ENCODE measurements around the gene SLC17A3.

DNA sequence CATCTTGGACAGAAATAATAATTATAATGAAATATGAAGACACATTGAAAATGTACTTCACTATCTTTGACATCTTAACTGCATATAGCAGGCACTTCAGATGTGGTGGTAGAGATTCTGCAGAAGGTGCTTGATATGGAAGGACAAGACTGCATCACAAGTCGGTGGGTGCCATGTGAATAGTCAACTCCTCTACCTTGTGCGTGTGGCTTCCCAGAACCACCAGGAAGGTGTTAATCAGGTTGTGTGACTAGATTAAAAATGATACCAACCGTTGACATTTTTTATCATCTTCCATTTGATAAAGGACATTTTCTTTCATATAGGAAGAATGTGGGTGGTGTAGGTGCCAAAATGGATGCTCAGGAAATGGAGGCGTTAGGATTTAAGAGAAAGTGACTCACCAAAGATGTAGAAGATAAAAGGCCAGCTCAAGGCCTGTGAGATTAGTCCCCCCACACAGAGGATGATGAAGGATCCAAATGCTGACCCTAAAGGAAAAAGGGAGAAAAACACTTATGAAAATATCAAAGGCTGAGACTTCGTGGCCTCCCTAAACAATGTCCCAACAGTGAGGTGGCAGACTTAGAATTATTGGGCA lies 44.1 kb upstream of the SLC17A3 start:
- no peak for TF ChIP-seq EZH2 (IDR thresholded peaks at IDR 0.05; ENCODE audit: borderline replicate concordance)
- no peak for TF ChIP-seq EZH2phosphoT487 (IDR thresholded peaks at IDR 0.05; ENCODE audit: low read depth, severe bottlenecking, unreplicated experiment)
- TF ChIP-seq, protein P1, sequence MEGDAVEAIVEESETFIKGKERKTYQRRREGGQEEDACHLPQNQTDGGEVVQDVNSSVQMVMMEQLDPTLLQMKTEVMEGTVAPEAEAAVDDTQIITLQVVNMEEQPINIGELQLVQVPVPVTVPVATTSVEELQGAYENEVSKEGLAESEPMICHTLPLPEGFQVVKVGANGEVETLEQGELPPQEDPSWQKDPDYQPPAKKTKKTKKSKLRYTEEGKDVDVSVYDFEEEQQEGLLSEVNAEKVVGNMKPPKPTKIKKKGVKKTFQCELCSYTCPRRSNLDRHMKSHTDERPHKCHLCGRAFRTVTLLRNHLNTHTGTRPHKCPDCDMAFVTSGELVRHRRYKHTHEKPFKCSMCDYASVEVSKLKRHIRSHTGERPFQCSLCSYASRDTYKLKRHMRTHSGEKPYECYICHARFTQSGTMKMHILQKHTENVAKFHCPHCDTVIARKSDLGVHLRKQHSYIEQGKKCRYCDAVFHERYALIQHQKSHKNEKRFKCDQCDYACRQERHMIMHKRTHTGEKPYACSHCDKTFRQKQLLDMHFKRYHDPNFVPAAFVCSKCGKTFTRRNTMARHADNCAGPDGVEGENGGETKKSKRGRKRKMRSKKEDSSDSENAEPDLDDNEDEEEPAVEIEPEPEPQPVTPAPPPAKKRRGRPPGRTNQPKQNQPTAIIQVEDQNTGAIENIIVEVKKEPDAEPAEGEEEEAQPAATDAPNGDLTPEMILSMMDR (IDR thresholded peaks at IDR 0.05; ENCODE audit: poor library complexity) = no peak
